GM19438 (cell line): Measurements from ENCODE around the gene DDX59.
A peak's percentile ranks its signal among the peaks of the same experiment; 100 is the strongest.

Source experiments
- ATAC-seq: cut with Tn5 transposase; IDR thresholded peaks from one replicate; pipeline ENCODE4 v1.9.1; 2021; ENCODE audit warnings: low read depth; ENCODE audit not compliant: unreplicated experiment

Gene DDX59

DNA sequence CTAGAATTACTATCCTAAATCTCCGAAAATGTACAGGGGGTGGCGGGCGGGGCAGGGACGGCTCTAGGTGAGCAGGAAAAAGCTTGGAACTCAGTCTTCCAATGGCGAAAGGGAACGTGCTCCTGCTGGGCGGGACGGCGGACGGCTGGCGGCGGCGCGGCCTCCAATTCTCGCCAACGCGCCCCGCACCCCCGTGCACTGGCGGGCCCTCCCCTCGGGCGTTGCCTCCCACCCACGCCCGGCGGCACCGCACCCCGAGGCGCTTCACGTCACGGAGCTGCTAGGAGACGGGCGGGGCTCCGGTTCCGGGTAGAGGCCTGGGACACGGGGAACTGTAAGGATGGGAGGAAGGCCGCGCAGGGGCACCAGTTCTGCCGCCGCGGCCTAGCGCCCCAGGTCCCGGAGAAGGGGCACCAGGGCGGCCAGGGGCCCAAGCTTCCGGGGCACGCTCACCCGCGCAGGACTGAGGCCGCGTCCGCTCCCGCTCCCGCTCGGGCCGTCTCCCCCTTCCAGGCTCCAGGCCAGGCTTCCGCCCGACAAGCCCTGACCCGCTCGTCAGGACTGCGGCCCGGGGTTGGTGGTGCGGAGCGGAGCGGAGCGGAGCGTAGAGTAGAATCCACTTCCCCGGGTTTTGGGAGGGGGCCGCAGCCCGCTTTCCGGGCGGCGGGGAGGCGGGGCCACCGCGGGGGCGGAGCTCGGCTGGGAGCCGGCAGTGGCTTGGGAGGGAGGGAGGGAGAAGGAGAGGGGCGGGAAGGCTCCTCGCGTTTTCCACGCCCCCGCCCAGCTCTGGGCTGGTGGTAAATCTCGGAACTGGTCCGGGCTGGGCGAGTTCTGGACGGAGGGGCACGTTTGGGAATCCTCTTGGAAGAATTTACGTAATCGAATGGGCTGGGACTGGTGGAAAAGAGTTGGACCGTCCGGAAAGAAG, at the start of gene DDX59:
DDX59 (minus strand) TSS at position 594 of the 928 bp plus-strand sequence. CDS start 3,167 bp downstream, outside the sequence.
- ATAC-seq, result peak; percentile 90

DNA sequence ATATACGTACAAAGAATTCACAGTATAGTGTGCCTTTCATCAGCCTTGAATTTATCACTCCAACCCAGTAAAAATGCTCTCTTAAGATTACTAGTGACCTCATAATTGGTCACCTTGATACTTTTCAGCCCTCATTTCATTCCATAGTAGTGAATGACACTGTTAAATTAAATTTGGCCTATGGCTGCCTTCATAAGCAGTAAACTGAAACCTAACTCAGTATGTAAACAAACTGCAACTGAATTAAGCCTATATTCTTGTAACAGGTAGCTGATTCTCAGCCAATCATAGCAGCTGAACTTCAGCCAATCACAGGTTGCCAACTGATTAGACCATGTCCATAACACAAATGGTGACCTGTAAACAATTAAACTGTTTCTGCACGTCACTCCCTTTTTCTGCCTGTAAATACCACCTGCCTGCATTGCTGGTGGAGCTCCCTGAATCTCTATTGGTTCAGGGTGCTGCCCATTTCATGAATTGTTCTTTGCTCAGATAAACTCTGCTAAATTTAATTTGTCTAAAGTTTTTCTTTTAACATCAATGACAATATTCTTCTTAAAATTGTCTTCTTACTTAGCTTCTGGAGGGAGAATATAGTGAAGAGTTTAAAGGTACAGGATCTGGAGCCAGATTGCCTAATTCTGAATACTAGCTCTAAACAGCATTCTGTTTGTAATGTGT, 44.9 kb upstream of the DDX59 start:
- no peak for ATAC-seq

DNA sequence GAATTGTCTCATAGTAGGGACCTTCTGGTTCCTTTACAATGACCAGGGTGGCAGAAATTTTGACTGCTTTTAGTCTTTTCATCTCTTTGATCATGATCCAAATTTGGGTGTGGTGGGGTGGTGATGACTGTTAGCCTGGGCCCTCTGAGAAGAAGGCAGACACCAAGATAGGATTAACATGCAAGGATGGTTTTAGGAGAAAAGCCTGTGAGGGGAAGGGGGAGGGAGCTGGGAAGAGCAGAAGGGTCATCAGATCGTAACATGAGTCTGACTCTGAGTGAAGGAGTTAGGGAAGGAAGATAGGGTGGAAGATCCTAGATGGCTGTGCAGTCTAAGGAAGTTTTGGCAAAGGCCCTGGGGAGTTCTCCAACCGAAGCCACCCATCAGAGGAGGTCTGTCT, 40.5 kb upstream of the DDX59 start:
- ATAC-seq, result no peak

GRCh38 chr1:200708769-200709168, 39.1 kb upstream of the DDX59 start:
- ATAC-seq, result no peak

DNA sequence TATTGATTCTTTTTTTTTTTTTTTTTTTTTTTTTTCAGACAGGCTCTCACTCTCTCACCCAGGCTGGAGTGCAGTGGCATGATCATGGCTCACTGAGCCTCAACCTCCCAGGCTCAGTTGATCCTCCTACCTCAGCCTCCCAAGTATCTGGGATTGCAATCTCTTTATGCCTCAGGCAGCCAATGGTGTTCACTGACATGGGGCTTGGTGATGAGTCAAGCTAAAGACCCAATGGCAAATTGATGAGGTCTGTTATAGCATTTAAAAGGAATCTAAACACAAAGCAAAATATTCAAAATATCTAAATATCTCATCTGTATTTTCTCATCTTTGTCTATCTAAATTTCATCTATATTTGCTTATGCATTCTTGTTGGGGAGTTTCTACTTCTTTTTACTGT, 38.5 kb upstream of the DDX59 start:
- ATAC-seq, result no peak

GRCh38 chr1:200707116-200707515, 37.4 kb upstream of the DDX59 start:
- no peak for ATAC-seq

- no peak for ATAC-seq
Measured at GRCh38 chr1:200706111-200706814, 36.6 kb upstream of the DDX59 start.

GRCh38 chr1:200704986-200705500, 35.3 kb upstream of the DDX59 start:
- ATAC-seq, result no peak

DNA sequence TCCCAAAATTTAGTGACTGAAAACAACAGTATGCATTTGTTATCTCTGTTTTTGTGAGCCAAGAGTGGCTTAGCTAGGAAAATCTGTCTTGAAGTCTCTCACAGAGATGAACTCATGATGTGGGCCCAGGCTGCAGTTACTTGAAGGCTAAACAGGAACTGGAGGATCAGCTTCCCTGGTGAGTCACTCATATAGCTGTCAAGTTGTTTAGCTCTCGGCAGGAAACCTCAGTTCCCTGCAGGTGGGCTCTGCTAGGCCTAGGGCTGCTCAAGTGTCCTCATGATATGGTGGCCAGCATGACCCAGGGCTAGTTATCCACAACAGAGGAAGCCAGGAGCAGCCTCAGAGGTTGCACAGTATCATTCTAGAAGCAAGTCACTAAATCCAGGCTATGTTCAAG, 30.2 kb upstream of the DDX59 start:
- no peak for ATAC-seq

DNA sequence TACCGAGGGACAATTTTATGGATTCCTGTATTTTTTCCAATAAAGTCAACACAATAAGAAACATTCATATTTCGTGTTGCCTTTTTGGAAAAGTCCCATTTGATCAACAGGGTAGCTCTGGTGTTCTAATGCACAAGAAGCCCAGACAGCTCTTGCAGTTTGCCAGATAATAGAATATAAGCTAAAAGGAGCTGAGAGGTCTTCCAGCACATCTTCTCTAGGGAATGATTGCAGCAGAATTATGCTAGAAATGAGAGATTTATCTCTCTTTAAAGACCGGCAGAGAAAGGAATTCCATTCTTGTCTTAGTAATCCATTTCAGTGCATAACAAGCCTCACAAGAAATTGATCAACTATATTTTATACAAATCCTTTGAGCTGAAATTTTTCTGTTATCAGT, 25.0 kb upstream of the DDX59 start:
- no peak for ATAC-seq

- ATAC-seq, result no peak
Measured at GRCh38 chr1:200693327-200693726, 23.6 kb upstream of the DDX59 start.

GRCh38 chr1:200692316-200692715, 22.6 kb upstream of the DDX59 start:
- ATAC-seq, result no peak

DNA sequence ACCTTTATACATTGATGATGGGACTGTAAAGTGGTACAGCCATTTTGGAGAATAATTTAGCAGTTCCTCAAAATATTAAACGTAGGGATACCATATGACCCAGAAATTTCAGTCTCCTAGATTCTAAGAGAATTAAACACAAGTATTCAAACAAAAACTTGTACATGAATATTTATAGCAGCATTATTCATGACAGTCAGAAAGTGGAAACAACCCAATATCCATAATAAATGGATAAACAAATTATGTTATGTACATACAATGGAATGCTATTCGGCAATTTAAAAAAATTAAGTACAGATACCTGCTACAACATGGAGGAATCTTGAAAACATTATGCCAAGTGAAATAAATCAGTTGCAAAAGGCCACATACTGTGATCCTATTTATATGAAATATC, 16.9 kb upstream of the DDX59 start:
- no peak for ATAC-seq

DNA sequence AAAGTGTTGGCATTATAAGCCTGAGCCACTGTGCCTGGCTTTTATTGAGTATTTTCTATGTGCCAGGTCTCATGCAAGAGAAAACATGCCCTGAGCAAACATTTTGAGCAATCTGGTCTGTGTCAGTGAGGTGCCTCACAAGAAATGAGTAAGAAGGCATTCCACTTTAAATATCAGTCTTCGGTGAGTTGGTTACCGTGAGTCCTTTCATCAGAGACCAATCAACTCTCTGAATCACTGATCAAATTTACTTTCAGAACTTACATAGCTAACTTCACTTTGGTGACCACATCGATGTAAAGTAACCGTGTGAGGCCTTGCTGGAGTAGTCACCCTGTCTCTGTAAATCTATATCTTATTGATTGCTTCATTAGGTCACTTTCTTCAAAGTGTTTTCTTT, 14.3 kb upstream of the DDX59 start:
- ATAC-seq, result no peak

DNA sequence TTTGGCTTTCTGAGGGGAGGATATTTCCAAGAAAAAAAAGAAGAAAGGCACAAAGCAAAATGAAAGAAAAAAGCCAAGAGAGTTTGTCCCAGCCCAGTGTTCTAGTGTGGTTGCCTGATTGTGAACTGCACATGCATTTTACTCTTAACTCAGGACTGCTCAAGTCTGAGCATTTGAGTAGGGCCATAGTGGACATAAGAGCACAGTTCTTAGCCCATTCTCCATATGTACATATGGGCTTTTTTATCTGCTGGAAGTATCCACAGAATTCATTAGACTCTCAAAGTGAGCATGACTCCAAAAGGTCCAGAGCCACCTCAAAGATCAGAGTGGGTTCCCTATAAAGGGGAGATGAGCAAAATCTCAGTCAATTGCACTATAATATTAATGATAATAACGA, 13.6 kb upstream of the DDX59 start:
- ATAC-seq, result no peak

DNA sequence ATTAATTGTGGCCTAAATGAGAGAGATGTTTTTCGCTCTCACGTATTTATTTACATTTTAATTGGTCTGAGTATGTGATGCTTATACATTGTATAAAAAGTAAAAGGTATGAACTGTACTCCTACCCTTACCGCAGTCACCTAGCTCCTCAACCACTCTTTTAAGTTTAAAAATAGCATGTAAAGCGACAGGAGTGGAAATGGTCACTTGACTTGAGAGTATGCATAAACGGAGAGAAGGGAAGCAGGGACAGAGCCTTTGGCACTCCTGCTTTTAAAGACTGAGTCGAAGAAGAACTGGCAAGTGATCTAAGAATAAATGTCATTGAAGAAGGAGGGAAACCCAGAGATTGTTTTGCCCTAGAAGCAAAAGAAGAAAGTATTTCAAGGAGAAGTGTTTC, 11.5 kb upstream of the DDX59 start:
- no peak for ATAC-seq

DNA sequence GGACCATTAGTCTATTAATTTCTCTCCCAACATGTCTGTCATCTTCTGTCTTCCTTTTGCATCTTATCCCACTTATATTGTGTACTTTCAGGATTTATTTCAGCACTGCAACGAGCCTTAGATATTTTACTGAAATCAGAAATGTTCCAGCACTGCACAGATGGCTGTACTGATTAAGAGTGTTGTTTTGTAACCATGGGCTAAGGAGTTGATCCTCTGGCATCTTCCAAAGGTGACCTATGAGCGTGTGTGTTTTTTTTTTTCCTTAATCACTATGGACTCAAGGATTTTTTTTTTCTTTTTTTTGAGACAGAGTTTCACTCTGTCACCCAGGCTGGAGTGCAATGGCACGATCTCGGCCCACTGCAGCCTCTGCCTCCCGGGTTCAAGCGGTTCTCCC, 7.1 kb upstream of the DDX59 start:
- no peak for ATAC-seq

GRCh38 chr1:200675588-200675852, 5.8 kb upstream of the DDX59 start:
- no peak for ATAC-seq

DNA sequence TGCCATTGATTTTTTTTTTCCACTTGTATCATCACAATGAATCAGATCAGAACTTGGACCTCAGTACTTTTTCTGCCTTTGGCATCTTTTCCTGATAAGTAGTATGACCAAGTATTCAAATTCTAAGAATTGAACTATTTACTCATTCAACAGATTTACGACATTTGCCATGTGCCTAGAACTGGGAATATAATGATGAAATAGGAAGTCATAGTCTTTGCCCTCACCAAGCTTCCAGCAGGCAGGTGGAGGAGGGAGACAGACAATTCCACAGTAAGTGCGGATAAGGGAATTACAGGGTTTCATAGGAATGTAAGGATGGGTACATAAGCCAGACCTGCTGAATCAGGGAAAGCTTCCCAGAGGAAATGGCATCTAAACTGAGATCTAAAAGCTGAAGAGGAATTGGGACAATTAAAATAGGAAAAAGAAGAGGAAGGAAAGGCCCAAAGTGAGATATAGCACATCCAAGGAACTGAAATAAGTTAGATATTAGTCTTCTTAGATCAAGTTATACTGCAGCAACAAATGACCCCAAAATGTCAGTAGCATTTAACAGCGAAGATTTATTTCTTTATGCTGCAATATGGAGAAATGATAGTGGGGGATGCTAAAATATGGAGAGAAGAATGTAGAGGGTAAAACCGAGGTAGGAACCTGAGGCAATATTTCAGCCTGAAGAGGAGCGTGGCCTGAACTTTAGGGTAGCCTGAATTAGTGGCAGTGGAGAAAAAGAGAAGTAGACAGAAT, 5.3 kb upstream of the DDX59 start:
- no peak for ATAC-seq

- ATAC-seq, result no peak
Measured at GRCh38 chr1:200673952-200674823, 4.5 kb upstream of the DDX59 start.
